ENCODE data around the gene GRID1. TPM values are rescaled to one million over a fixed set of nuclear protein-coding genes. Genes with fewer than 3 reads are reported as not detected.

GRID1 gene
- total and polyA plus RNA-seq, 10 of the 15 experiments (the other 5 are each of a cell fraction or from before 2014, with no cell fraction given), result 0.04 to 0.62 (median 0.08) TPM; not detected in 5

DNA sequence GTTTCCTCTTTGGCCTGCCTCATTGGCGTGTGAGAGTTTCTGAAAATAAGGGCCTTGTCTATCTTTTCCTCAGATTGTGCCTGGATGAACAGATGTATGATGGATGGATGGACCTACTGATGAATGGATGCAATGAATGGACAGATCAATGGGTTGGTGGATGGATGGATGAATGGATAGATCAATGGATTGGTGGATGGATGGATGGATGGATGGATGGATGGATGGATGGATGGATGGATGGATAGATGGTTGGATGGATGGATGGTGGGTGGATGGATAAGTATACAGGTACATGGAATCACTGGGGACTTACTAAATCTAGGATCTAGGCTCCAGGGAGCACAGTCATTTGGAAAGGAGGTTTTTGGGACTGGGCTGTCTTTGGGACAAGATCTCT is 331.9 kb downstream of the GRID1 start:
- 0% methylated on average over 1 of the region's 1 CpG for WGBS (ENCODE audit: insufficient coverage, insufficient replicate concordance, low lambda C conversion rate, missing lambda C conversion rate)
- intact Hi-C loops (cut with micrococcal nuclease; ENCODE audit: unreplicated experiment), result no loop called here
- POLR2A ChIA-PET, result no interaction called here

More for the DNA sequence above, 331.9 kb downstream of the GRID1 start:
- TF ChIP-seq MTA3 (IDR thresholded peaks at IDR 0.05; ENCODE audit: borderline replicate concordance, low read length), result no peak
- TF ChIP-seq BCL3 (IDR thresholded peaks at IDR 0.05; ENCODE audit: borderline replicate concordance, insufficient read depth, low read depth, low read length, poor library complexity, severe bottlenecking), result no peak
- TF ChIP-seq RCOR1 (conservative IDR thresholded peaks at IDR 0.05; ENCODE audit: low read depth, low read length), result no peak
- TF ChIP-seq CEBPB (IDR thresholded peaks at IDR 0.05; ENCODE audit: borderline replicate concordance in 1 of 2, low read depth in 2 of 2, low read length in 2 of 2), result no peak
- no peak for TF ChIP-seq PAX8 (IDR thresholded peaks at IDR 0.05)
- TF ChIP-seq POLR2AphosphoS2 (IDR thresholded peaks at IDR 0.05; ENCODE audit: low read depth, low read length), result no peak
- no peak for TF ChIP-seq DPF2 (IDR thresholded peaks at IDR 0.05)
- TF ChIP-seq, protein P1, sequence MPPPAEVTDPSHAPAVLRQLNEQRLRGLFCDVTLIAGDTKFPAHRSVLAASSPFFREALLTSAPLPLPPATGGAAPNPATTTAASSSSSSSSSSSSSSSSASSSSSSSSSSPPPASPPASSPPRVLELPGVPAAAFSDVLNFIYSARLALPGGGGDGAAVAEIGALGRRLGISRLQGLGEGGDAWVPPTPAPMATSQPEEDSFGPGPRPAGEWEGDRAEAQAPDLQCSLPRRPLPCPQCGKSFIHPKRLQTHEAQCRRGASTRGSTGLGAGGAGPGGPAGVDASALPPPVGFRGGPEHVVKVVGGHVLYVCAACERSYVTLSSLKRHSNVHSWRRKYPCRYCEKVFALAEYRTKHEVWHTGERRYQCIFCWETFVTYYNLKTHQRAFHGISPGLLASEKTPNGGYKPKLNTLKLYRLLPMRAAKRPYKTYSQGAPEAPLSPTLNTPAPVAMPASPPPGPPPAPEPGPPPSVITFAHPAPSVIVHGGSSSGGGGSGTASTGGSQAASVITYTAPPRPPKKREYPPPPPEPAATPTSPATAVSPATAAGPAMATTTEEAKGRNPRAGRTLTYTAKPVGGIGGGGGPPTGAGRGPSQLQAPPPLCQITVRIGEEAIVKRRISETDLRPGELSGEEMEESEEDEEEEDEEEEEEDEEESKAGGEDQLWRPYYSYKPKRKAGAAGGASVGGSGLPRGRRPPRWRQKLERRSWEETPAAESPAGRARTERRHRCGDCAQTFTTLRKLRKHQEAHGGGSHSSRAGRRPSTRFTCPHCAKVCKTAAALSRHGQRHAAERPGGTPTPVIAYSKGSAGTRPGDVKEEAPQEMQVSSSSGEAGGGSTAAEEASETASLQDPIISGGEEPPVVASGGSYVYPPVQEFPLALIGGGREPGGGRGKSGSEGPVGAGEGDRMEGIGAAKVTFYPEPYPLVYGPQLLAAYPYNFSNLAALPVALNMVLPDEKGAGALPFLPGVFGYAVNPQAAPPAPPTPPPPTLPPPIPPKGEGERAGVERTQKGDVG (CRISPR knock-in tag; IDR thresholded peaks at IDR 0.05), result no peak
- TF ChIP-seq RELB (IDR thresholded peaks at IDR 0.05; ENCODE audit: low read depth), result no peak
- no peak for TF ChIP-seq STAT1 (conservative IDR thresholded peaks at IDR 0.05)
- no peak for TF ChIP-seq ZZZ3 (IDR thresholded peaks at IDR 0.05; ENCODE audit: control insufficient read depth, insufficient read length, low read depth)
- no peak for TF ChIP-seq ZNF207 (IDR thresholded peaks at IDR 0.05; ENCODE audit: borderline replicate concordance)
- DNase-seq (ENCODE audit: low read depth, low spot score), result no peak
- H3K9ac ChIP-seq (ENCODE audit: control insufficient read depth, insufficient read depth, low read length), result no peak overlapping the region
- no peak overlapping the region for H2AFZ ChIP-seq (ENCODE audit: control insufficient read depth, low read depth, low read length)
- no peaks in the 10 kb centered on the region for H4K20me1 ChIP-seq (ENCODE audit: control insufficient read depth, insufficient read depth)
- no peaks in the 10 kb centered on the region; the same call in 2 of the 3 replicates for H3K9me3 ChIP-seq (replicated peaks; ENCODE audit: control insufficient read depth, insufficient read depth, low read length)
- H3K27me3 ChIP-seq (replicated peaks in 1 of 2; ENCODE audit: control insufficient read depth in 2 of 2, insufficient read depth in 2 of 2, low read length in 1 of 2), result no peaks in the 10 kb centered on the region
- H3K27ac ChIP-seq (ENCODE audit: control insufficient read depth, insufficient read depth), result no peak overlapping the region
- no peak for ATAC-seq
- no peak overlapping the region for H3K4me3 ChIP-seq
- H3K79me2 ChIP-seq (ENCODE audit: control insufficient read depth, insufficient read depth, low read length), result no peaks in the 10 kb centered on the region
- BruUV-seq (replicated peaks), result no TSS peak
- ChIA-PET RAD21 (ENCODE audit: unreplicated experiment) (no interaction called here), SMC1A (ENCODE audit: uncharacterized antibody, unreplicated experiment) (no interaction called here), CTCF (no interaction called here)
- in situ Hi-C loops (cut with MboI), result no loop called here
- no peaks in the 10 kb centered on the region for H3K4me1 ChIP-seq (ENCODE audit: control insufficient read depth, insufficient read depth, low read length)
- no peak for FAIRE-seq
- no peaks in the 10 kb centered on the region for H3K36me3 ChIP-seq (ENCODE audit: control insufficient read depth in 2 of 2, insufficient read depth in 2 of 2, low read length in 1 of 2)
- H3K4me2 ChIP-seq (ENCODE audit: control insufficient read depth, insufficient read depth), result no peak overlapping the region
